Measurements from ENCODE around the gene VTA1. TPM values are rescaled to one million over a fixed set of nuclear protein-coding genes. Genes with fewer than 3 reads are reported as not detected.
"Not testable (repeated sequence)": the region's sequence is repeated elsewhere in the genome, so short reads cannot be mapped to it uniquely, and the experiment has no call there.

VTA1 gene, protein sequence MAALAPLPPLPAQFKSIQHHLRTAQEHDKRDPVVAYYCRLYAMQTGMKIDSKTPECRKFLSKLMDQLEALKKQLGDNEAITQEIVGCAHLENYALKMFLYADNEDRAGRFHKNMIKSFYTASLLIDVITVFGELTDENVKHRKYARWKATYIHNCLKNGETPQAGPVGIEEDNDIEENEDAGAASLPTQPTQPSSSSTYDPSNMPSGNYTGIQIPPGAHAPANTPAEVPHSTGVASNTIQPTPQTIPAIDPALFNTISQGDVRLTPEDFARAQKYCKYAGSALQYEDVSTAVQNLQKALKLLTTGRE
- total RNA-seq (10 to 100 TPM; 17.0 to 17.2 TPM), total RNA-seq (28.3 to 43.6 reads per million in 2 donors)

DNA sequence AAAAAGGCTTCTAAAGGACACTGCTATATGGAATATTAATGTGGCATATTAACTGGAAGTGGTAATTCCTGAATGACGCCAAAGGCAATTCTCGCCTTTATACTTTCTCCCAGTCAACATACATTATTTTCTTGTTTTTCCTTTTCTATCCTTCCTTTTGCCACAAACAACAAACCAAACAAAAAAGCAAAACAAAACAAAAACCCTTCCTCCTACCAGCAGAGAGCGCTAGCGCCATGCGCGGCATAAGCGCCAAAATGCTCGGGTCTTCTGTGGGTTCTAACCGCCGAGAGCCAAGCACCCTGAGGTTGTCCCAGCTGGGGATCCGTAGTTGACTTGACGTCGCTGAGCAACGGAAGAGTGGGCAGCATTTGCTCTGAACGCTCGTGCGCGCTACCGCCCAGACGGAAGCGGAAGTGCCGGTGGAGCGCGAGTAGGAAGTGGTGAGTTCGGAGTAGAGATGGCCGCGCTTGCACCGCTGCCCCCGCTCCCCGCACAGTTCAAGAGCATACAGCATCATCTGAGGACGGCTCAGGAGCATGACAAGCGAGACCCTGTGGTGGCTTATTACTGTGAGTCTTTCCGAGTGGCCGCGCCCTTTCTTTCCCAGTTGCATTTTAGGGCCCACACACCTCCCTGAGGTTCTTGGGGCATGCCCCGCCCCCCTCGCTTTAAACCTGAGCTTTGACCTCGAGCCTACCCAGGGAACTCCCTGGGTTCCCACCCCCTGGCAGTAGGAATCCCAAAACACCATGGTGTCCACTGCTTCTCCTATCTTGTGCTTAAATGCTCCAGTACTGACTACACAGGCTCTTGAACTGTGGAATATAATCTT, at the start of gene VTA1, which contains the start of gene NMBR:
Gene VTA1 (plus strand): TSS at position 436 of the 835 bp plus-strand sequence. CDS start 25 bp downstream, at position 461.
Gene NMBR (minus strand): TSS at position 295 of the 835 bp plus-strand sequence. CDS start 58,464 bp downstream, outside the sequence.
- DNase-seq, result peak; percentile 85 to 91 (median 91)
- H3K4me1 Mint-ChIP-seq, result peaks cover 50% of the 10 kb centered on the region
- H3K9me3 ChIP-seq (ENCODE audit: control insufficient read depth, low read length, poor library complexity, severe bottlenecking), result no peaks in the 10 kb centered on the region
- H3K27me3 Mint-ChIP-seq, result no peaks in the 10 kb centered on the region
- ATAC-seq, result peak; percentile 97
- H3K4me3 Mint-ChIP-seq, result peak within 1 kb of the TSS; percentile 95
- H3K27ac Mint-ChIP-seq, result peak within 1 kb of the TSS; percentile 94
- peaks cover 7% of the 10 kb centered on the region for H3K36me3 Mint-ChIP-seq (ENCODE audit: low read depth)

DNA sequence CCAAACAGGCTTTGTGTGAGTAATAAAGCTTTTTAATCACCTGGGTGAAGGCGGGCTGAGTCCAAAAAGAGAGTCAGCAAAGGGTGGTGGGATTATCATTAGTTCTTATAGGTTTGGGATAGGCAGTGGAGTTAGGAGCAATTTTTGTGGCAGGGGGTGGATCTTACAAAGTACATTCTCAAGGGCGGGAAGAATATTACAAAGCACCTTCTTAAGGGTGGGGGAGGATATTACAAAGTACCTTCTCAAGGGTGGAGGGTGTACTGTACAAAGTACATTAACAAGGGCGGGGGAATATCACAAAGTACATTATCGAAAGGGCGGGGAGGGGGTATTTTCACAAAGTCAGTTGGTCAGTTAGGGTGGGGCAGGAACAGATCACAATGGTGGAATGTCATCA, 42.2 kb upstream of the VTA1 start:
- H3K27me3 Mint-ChIP-seq; H3K9me3 ChIP-seq (ENCODE audit: control insufficient read depth, low read length, poor library complexity, severe bottlenecking); H3K27ac Mint-ChIP-seq; DNase-seq; H3K36me3 Mint-ChIP-seq (ENCODE audit: low read depth); ATAC-seq; H3K4me3 Mint-ChIP-seq; H3K4me1 Mint-ChIP-seq: not testable (repeated sequence)

DNA sequence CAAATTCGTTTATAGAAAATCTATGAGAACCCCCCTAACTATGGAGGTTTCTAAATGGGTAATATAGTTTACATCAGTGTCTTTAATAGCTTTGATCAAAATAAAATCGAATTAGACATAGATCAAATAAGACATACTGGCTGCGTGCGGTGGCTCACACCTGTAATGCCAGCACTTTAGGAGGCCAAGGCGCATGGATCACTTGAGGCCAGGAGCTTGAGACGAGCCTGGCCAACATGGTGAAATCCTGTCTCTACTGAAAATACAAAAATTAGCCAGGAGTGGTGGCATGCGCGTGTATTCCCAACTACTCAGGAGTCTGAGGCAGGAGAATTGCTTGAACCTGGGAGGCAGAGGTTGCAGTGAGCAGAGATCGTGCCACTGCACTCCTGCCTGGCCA, 36.2 kb upstream of the VTA1 start:
- not testable (repeated sequence) for ATAC-seq; H3K27ac Mint-ChIP-seq; H3K9me3 ChIP-seq (ENCODE audit: control insufficient read depth, low read length, poor library complexity, severe bottlenecking); H3K4me1 Mint-ChIP-seq; H3K36me3 Mint-ChIP-seq (ENCODE audit: low read depth); H3K4me3 Mint-ChIP-seq; DNase-seq
- peaks cover 13% of the 10 kb centered on the region for H3K27me3 Mint-ChIP-seq

DNA sequence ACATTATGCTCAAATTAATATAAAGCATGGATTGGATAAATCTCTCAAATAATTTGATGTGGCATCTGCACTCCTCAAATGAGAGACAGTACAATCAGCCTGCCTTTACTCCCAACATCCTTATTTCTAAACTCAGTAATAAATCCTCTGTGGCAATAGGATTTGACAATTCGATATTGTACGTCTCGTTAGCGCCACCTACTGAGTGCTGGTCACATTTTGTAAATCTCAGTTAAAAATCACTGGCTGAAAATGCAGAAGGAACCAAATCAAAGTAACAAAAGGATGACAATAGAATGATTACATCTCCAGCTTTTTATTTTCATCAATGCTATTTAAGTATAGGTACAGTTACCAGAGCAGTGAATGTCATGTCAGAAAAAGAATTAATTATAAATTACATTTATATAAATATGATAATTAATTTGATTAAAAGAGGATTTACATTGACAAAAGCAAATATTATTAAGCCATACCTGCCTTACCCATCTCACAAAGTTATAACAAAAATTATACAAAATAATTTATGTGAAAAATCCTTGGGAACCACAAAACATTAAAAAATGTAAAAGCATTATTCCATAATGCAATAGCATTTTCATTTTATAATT, 34.5 kb upstream of the VTA1 start:
- DNase-seq (peak; percentile 21 to 65 (median 28)), ATAC-seq (no peak)
- H3K36me3 Mint-ChIP-seq (ENCODE audit: low read depth), result no peaks in the 10 kb centered on the region

DNA sequence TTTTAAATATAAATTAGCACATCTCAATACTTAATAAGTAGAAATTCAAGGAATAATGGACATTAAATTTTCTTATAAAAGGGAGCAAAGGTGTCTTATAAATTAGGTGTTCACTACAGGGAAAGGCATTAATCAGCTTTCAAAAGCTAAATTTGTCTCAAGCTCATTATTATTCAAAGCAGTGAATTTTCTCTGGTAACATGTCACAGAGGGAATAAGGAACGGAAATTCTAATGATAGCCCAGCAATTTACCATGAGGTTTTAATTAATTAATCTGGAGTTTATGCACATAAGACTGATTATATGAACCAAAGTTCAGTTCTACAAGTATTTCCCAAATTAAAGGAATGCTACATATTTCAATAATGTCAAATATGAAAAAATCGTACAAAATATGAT, 29.7 kb upstream of the VTA1 start:
- H3K27me3 Mint-ChIP-seq, result peaks cover 17% of the 10 kb centered on the region
- H3K27ac Mint-ChIP-seq, result no peak overlapping the region
- no peaks in the 10 kb centered on the region for H3K36me3 Mint-ChIP-seq (ENCODE audit: low read depth)
- DNase-seq, result no peak
- no peaks in the 10 kb centered on the region for H3K9me3 ChIP-seq (ENCODE audit: control insufficient read depth, low read length, poor library complexity, severe bottlenecking)
- H3K4me1 Mint-ChIP-seq, result no peaks in the 10 kb centered on the region
- no peak overlapping the region for H3K4me3 Mint-ChIP-seq
- ATAC-seq, result no peak

More for the DNA sequence above, 34.5 kb upstream of the VTA1 start:
- peaks cover 5% of the 10 kb centered on the region for H3K4me1 Mint-ChIP-seq
- H3K27me3 Mint-ChIP-seq, result peaks cover 18% of the 10 kb centered on the region
- H3K9me3 ChIP-seq (ENCODE audit: control insufficient read depth, low read length, poor library complexity, severe bottlenecking), result no peaks in the 10 kb centered on the region
- H3K27ac Mint-ChIP-seq, result no peak overlapping the region
- no peak overlapping the region for H3K4me3 Mint-ChIP-seq

DNA sequence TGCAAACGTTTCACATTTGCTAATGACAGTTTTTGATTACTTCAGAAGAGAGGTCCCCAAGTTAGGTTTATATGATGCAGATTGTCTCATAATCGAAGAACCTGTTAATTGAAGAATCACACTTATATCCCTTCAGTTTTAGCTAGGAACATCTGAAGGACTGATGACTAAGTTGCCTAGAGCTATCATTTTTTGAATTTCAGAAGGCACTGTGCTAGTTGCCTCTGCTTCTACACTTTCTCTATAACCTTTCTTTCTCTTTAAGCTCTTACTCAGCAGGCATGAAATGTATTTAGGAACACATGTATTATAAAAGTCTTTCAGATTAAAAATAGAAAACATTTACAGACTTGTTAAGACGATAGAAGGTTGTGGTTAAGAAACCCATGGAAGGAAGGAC, 28.7 kb upstream of the VTA1 start:
- H3K36me3 Mint-ChIP-seq (ENCODE audit: low read depth), result no peaks in the 10 kb centered on the region
- no peak overlapping the region for H3K4me3 Mint-ChIP-seq
- ATAC-seq (no peak), DNase-seq (no peak)
- H3K4me1 Mint-ChIP-seq, result no peaks in the 10 kb centered on the region
- H3K9me3 ChIP-seq (ENCODE audit: control insufficient read depth, low read length, poor library complexity, severe bottlenecking), result no peaks in the 10 kb centered on the region
- no peak overlapping the region for H3K27ac Mint-ChIP-seq
- H3K27me3 Mint-ChIP-seq, result peaks cover 17% of the 10 kb centered on the region

DNA sequence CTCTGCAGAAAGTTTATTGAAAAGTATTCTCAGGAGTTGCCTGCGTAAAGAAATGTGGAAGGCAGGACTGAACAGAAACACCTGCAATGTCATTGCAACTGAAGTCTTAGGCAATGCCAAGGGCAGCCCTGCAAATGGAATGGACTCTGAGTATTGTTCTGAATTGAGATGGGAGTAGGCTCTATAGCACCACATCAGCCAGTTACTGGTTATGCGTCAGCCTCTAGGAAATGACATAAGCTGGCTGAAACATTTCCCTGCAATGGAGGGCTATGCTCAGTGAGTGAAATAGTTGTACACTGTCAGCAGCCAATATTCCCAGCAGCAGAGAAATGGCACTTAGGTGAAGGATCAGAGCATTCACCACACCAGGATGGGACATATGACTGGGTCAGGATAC, 28.1 kb upstream of the VTA1 start:
- no peaks in the 10 kb centered on the region for H3K9me3 ChIP-seq (ENCODE audit: control insufficient read depth, low read length, poor library complexity, severe bottlenecking)
- Mint-ChIP-seq H3K4me1 (no peaks in the 10 kb centered on the region), H3K27me3 (peaks cover 17% of the 10 kb centered on the region), H3K4me3 (no peak overlapping the region), H3K36me3 (ENCODE audit: low read depth) (no peaks in the 10 kb centered on the region), H3K27ac (no peak overlapping the region)
- DNase-seq (no peak), ATAC-seq (no peak)

DNA sequence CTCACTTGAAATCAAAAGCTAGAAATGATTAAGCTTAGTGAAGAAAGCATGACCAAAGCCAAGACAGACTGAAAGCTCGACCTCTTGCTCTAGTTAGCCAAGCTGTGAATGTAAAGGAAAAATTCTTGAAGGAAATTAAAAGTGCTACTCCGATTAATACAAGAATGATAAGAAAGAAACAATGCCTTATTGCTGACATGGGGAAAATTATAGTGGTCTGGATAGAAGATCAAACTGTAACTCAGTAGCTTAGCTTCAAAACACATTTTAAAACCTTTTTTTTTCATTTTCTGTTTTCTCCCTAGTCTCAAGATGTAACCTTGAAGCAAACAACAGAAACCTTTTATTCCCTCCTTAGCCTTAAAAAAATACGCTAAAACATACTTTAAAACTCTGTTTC, 25.7 kb upstream of the VTA1 start:
- ATAC-seq (no peak), DNase-seq (no peak)
- Mint-ChIP-seq H3K36me3 (ENCODE audit: low read depth) (no peaks in the 10 kb centered on the region), H3K4me3 (no peak overlapping the region), H3K4me1 (no peaks in the 10 kb centered on the region), H3K27ac (no peak overlapping the region), H3K27me3 (peaks cover 11% of the 10 kb centered on the region)
- H3K9me3 ChIP-seq (ENCODE audit: control insufficient read depth, low read length, poor library complexity, severe bottlenecking), result no peaks in the 10 kb centered on the region

DNA sequence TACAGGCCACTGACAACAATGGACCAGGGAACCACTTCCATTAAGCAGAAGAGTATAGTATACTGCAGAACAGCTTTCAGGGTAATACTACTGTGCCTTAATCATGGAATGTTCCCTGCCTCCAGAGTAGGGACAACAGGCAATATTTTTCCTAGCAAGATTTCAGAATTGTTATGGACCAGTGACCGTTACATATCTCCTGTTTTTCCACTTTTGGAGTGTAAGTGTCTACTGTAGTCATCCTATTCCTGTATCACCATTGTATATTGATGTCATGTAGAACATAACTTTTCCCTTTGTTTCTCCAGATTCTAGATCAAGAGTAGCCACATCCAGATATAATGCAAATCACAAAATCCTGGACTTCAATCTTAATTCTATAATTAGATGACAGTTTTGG, 16.2 kb upstream of the VTA1 start:
- ATAC-seq, result no peak
- H3K9me3 ChIP-seq (ENCODE audit: control insufficient read depth, low read length, poor library complexity, severe bottlenecking), result no peaks in the 10 kb centered on the region

DNA sequence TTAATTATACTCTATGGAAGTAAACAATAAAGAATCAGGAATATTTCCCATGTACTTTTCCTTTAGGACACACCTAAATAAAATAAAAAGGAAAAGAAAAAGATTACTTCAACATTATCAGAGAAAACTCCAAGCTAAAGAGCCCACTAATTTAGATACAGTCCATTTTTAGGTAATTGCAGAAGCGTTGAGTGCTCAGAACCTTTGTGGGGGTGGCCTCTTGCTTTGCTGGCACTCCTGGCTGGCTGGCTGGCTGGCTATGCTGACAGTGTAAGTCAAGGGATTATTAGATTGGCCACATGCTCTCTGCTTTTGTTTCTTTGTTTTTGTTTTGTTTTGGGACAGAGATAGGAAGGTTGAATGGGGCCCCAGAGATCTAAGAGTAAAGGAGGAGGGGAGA, 14.4 kb upstream of the VTA1 start, which contains the start of gene GJE1:
Gene GJE1 (plus strand): TSS at position 301 of the 400 bp plus-strand sequence. CDS start 234 bp downstream, outside the sequence.
- Mint-ChIP-seq H3K36me3 (ENCODE audit: low read depth) (no peaks in the 10 kb centered on the region), H3K27me3 (peaks cover 35% of the 10 kb centered on the region), H3K4me1 (no peaks in the 10 kb centered on the region), H3K4me3 (no peak within 1 kb of the TSS), H3K27ac (no peak within 1 kb of the TSS)
- no peaks in the 10 kb centered on the region for H3K9me3 ChIP-seq (ENCODE audit: control insufficient read depth, low read length, poor library complexity, severe bottlenecking)
- DNase-seq, result no peak
- ATAC-seq, result no peak

More for the DNA sequence above, 16.2 kb upstream of the VTA1 start:
- H3K4me1 Mint-ChIP-seq, result no peaks in the 10 kb centered on the region
- H3K36me3 Mint-ChIP-seq (ENCODE audit: low read depth), result no peaks in the 10 kb centered on the region
- peaks cover 35% of the 10 kb centered on the region for H3K27me3 Mint-ChIP-seq
- no peak for DNase-seq
- H3K4me3 Mint-ChIP-seq, result no peak overlapping the region
- H3K27ac Mint-ChIP-seq, result no peak overlapping the region

DNA sequence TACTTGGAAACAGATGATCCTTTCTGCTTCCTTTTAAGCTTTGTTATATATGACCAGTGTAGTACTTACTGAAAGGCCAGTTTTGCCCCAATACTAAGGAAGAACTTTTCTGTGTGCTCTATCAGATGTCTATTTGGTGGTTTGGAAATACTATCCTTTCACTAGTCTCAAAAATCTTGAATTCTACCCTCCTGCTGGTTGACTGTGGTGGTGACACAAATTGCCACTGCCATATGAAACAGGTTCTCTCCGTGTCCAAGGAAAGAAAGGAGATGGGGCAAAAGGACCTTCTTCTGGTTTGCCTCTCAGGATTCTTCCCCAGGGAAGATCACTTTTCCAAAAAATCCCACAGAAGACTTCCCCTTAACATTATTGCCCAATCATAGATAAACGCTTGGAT, 8.2 kb upstream of the VTA1 start:
- Mint-ChIP-seq H3K27ac (no peak overlapping the region), H3K4me3 (no peak overlapping the region), H3K4me1 (no peaks in the 10 kb centered on the region), H3K36me3 (ENCODE audit: low read depth) (no peaks in the 10 kb centered on the region), H3K27me3 (peaks cover 11% of the 10 kb centered on the region)
- DNase-seq, result no peak
- ATAC-seq, result no peak
- no peaks in the 10 kb centered on the region for H3K9me3 ChIP-seq (ENCODE audit: control insufficient read depth, low read length, poor library complexity, severe bottlenecking)

DNA sequence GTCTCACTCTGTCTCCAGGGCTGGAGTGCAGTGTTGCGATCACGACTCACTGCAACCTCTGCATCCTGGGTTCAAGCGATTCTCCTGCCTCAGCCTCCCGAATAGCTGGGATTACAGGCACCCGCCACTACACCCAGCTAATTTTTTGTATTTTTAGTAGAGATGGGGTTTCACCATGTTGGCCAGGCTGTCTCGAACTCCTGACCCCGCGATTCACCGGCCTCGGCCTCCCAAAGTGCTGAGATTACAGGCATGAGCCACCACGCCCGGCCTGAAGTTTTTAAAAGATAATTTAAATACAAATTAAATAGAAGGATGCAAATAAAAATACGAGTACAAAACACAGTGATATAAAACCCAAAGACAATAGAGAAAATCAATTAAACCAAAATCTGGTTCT, 5.5 kb upstream of the VTA1 start:
- not testable (repeated sequence) for H3K36me3 Mint-ChIP-seq (ENCODE audit: low read depth); H3K4me1 Mint-ChIP-seq; ATAC-seq; DNase-seq; H3K4me3 Mint-ChIP-seq; H3K27ac Mint-ChIP-seq; H3K9me3 ChIP-seq (ENCODE audit: control insufficient read depth, low read length, poor library complexity, severe bottlenecking)
- H3K27me3 Mint-ChIP-seq, result peaks cover 11% of the 10 kb centered on the region

DNA sequence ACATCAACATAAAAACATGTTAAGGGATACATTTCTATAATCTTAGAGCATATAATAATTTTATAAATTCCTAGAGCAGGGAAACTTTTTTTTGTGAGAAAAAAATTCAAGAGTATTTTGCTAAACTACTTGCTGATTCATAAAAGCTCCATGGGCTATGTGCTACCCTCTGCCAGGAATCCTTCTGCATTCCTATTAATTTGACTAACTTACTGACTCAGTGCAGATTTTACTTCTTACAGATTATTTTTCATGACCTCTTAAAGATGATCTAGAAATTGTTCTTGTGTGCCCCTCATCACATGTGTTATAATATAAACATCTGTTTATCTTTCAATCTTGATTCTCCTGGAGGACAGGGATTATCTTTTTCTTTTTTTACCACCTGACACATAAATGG, 5.7 kb downstream of the VTA1 start:
- Mint-ChIP-seq H3K27me3 (no peaks in the 10 kb centered on the region), H3K4me1 (peaks cover 55% of the 10 kb centered on the region), H3K27ac (no peak overlapping the region), H3K4me3 (no peak overlapping the region), H3K36me3 (ENCODE audit: low read depth) (peaks cover 7% of the 10 kb centered on the region)
- H3K9me3 ChIP-seq (ENCODE audit: control insufficient read depth, low read length, poor library complexity, severe bottlenecking), result no peaks in the 10 kb centered on the region
- no peak for DNase-seq
- no peak for ATAC-seq
